ENCODE results near the gene FAM193A.

The FAM193A gene, protein sequence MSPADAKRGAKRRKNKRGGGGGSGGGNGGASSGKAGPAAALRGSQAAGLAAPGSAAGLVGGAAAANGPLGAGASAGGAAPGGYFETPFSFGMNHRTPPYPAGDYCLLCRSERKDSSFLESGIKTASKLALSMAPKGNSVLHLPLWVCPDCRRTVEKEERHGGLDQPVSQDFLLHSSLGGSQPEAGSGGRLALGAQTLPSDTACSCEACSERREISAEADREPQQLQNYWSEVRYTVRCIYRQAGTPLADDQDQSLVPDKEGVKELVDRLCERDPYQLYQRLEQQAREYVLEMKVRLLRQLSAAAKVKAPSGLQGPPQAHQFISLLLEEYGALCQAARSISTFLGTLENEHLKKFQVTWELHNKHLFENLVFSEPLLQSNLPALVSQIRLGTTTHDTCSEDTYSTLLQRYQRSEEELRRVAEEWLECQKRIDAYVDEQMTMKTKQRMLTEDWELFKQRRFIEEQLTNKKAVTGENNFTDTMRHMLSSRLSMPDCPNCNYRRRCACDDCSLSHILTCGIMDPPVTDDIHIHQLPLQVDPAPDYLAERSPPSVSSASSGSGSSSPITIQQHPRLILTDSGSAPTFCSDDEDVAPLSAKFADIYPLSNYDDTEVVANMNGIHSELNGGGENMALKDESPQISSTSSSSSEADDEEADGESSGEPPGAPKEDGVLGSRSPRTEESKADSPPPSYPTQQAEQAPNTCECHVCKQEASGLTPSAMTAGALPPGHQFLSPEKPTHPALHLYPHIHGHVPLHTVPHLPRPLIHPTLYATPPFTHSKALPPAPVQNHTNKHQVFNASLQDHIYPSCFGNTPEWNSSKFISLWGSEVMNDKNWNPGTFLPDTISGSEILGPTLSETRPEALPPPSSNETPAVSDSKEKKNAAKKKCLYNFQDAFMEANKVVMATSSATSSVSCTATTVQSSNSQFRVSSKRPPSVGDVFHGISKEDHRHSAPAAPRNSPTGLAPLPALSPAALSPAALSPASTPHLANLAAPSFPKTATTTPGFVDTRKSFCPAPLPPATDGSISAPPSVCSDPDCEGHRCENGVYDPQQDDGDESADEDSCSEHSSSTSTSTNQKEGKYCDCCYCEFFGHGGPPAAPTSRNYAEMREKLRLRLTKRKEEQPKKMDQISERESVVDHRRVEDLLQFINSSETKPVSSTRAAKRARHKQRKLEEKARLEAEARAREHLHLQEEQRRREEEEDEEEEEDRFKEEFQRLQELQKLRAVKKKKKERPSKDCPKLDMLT (N-terminal part only)

DNA sequence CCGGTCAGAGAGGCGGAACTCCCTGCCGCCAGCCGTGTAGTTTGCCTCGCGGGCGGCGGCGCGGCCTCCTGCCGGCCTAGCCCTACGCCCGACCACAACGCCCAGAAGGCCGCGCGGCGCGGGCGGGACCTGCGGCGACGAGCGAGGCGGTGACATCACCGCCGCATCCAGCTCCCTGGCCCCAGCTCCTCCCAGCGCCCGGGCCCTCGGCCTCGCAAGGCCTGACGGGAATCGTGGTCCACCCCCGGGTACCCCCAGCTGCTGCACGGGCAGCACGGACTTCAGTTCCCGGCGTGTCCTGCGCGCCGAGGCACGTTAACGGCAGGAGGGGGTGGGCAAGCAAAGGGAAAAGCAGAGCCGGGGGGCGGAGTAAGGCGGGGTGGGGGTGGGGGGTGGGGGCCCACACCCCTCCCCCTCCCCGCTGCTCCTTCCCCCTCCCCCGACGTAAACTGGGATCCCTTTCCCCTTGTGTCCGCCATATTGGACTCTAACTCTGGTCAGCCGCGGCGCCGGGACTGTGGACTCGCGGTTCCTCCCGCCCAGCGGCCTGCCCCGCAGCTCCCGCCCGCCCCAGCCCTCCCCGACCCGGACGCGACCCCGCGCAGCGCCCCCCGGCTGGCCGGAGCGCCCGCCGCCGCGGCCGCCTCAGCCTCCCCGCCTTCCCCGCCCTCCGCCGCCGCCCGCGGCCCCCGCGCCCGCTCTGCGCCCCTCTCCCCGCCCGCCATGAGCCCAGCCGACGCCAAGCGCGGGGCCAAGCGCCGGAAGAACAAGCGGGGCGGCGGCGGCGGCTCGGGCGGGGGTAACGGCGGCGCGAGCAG lies at the start of gene FAM193A:
Gene FAM193A (plus strand): TSS at position 455 of the 818 bp plus-strand sequence. CDS start 269 bp downstream, at position 724.
- peak; percentile 95 for DNase-seq (ENCODE audit: low spot score)
- in situ Hi-C loops (cut with MboI; ENCODE audit: low sequenced_read_pairs, unreplicated experiment) = no loop called here
- TF ChIP-seq, protein P1, sequence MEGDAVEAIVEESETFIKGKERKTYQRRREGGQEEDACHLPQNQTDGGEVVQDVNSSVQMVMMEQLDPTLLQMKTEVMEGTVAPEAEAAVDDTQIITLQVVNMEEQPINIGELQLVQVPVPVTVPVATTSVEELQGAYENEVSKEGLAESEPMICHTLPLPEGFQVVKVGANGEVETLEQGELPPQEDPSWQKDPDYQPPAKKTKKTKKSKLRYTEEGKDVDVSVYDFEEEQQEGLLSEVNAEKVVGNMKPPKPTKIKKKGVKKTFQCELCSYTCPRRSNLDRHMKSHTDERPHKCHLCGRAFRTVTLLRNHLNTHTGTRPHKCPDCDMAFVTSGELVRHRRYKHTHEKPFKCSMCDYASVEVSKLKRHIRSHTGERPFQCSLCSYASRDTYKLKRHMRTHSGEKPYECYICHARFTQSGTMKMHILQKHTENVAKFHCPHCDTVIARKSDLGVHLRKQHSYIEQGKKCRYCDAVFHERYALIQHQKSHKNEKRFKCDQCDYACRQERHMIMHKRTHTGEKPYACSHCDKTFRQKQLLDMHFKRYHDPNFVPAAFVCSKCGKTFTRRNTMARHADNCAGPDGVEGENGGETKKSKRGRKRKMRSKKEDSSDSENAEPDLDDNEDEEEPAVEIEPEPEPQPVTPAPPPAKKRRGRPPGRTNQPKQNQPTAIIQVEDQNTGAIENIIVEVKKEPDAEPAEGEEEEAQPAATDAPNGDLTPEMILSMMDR (IDR thresholded peaks at IDR 0.05; ENCODE audit: borderline replicate concordance, control extremely low read depth, extremely low read depth, insufficient read depth, missing control alignments) = no peak

DNA sequence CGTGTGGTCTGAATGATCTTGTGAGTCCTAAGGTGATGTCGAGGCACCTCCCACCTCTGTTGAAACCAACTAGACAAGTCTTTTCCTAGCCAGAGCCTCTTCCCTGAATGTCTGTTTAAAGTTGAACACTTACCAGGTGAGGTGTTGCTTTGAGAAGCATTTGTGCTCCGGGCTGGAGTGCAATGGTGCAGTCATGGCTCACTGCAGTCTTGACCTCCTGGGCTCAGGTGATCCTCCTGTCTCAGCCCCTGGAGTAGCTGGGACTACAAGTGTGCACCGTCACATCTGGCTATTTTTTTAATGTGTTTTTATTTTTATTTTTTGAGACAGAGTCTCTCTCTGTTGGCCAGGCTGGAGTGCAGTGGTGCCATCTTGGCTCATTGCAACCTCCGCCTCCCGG lies 49.5 kb upstream of the FAM193A start:
- TF ChIP-seq, protein P1 (IDR thresholded peaks at IDR 0.05; ENCODE audit: borderline replicate concordance, control extremely low read depth, extremely low read depth, insufficient read depth, missing control alignments) = no peak
- in situ Hi-C loops (cut with MboI; ENCODE audit: low sequenced_read_pairs, unreplicated experiment) = no loop called here

DNA sequence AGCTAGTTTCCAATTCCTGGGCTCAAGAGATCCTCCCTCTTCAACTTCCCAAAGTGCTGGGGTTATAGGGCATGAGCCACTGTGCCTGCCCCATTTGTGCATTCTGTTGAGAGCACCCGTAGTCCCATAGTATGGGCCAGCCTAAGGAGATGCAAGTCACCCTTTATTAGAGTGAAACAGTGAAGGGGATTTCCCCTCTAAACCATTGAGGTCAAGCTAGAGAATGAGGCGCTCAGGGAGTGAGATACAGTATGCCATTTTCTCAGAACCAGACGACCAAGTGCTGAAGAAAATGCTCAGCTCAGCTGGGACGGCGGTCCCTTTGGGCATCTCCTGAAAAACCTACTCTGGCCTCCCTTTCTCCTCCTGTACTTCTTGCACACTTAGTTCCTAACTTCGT lies 48.8 kb upstream of the FAM193A start:
- TF ChIP-seq, protein P1 (IDR thresholded peaks at IDR 0.05; ENCODE audit: borderline replicate concordance, control extremely low read depth, extremely low read depth, insufficient read depth, missing control alignments) = no peak
- peak; percentile 72 for DNase-seq (ENCODE audit: low spot score)
- in situ Hi-C loops (cut with MboI; ENCODE audit: low sequenced_read_pairs, unreplicated experiment) = no loop called here

More for the DNA sequence above, 49.5 kb upstream of the FAM193A start:
- DNase-seq (ENCODE audit: low spot score) = no peak

DNA sequence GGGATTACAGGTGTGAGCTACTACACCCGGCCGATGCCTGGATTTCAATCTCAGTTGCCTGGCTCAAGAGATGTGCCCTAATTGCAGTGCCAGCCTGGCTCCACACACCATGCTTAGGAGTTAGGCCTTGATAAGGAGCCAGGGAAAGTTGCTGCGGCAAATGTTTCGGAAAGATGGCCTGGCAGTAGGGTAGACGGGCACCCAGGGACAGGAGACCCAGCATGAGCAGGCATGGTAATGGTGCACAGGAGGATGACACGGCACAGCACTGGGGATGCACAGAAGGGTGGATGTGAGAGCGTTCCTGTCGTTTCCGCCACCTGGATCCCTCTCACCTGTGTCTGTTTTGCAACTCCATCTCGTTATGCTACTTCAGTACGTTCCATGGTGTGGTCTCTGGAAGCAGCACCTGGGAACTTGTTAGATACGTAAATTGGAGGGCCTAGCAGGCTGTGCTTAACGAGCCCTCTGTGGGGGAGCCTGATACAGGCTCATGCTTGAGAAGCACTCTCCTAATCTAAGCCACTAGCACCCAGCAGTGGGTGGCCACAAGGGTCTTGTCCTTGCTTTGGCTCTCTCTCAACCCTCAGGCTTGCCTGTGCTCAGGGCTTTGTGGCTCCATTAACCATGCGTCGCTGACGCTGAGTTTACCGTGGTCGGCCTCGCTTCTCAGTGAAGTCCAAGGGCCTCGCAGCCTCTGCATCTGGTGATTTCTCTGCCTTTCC lies 47.2 kb upstream of the FAM193A start:
- no peak for DNase-seq (ENCODE audit: low spot score)
- in situ Hi-C loops (cut with MboI; ENCODE audit: low sequenced_read_pairs, unreplicated experiment) = no loop called here
- TF ChIP-seq, protein P1 (IDR thresholded peaks at IDR 0.05; ENCODE audit: borderline replicate concordance, control extremely low read depth, extremely low read depth, insufficient read depth, missing control alignments) = no peak

DNA sequence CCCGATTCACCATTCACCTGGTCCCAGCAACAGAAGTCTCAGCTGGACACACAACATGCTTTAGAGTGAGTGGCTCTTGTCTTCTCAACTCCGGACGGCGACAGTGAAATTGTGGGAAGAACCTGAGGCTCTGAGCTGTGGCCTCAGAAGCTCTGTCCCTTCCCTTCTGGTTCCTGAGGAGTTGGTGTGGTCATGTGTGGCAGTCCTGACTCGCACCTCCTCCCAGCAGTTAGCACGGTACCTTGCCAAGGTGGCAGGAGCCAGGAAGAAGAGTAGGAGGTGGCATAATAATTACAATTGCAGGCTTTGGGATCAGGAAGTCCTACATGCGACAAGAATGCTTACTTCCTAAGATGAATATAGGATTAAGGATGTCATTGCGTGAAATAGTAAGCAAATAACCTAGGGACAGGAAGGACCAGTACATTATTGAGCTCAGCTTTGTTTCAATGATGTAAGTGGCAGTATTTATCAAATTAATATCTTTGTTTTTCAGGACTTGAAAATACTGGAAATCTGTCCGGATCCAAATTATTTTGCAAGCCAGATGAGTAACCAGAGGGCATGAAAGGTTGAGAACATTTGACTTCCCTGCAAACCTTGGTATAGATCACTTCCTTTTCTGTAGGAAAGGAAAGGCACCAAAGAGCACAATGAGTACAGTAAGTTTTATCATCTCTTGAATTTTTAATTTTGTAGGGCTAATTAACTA lies 46.5 kb upstream of the FAM193A start:
- TF ChIP-seq, protein P1 (IDR thresholded peaks at IDR 0.05; ENCODE audit: borderline replicate concordance, control extremely low read depth, extremely low read depth, insufficient read depth, missing control alignments) = no peak

More for the DNA sequence above, 46.5 kb upstream of the FAM193A start:
- in situ Hi-C loops (cut with MboI; ENCODE audit: low sequenced_read_pairs, unreplicated experiment) = no loop called here
- DNase-seq (ENCODE audit: low spot score) = no peak

Data from GM13976 (cell line).